ENCODE measurements around the gene CCDC32.
"Not testable (repeated sequence)": the region's sequence is repeated elsewhere in the genome, so short reads cannot be mapped to it uniquely, and the experiment has no call there.

CCDC32 gene

DNA sequence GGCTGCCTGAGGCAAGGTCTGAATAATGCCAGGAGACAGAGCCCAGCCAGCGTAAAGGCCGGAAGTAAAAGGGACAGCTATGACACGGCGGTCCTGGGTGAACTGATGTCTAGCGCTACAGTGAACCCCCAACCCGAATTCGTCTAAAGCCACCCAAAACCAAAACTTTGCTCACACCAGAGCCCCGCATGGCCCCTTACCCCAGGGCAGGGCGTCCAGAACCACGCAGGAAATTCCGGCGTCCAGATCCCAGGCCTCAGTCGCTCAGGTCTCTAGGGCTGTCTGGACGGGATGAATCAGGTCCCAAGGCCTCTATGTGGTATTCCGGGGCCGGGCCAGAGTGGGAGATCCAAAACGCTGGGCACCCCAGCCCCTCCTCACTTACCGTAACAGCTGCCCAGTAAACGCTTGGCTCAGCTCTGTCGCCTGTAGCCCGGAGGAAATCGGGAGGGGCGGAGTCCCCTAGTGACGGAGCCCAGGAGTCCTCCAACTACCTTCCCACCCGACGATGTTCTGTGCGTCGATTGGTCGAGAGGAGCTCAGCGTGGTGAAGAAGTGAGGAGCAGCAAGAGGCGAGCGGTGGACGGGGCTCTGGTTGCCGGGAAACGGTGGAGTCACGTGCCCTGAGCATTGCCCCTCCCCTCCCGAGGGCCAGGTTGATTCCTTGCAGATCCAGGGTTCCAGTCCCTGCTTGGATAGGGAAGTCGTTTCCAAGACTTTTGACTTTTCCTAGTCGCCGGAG lies at the start of gene CCDC32:
Gene CCDC32 (minus strand): TSS at position 452 of the 742 bp plus-strand sequence. CDS start 2,027 bp downstream, outside the sequence.
- FAIRE-seq = peak; percentile 98

GRCh38 chr15:40613080-40613479 lies 48.2 kb upstream of the CCDC32 start:
- no peak for FAIRE-seq

DNA sequence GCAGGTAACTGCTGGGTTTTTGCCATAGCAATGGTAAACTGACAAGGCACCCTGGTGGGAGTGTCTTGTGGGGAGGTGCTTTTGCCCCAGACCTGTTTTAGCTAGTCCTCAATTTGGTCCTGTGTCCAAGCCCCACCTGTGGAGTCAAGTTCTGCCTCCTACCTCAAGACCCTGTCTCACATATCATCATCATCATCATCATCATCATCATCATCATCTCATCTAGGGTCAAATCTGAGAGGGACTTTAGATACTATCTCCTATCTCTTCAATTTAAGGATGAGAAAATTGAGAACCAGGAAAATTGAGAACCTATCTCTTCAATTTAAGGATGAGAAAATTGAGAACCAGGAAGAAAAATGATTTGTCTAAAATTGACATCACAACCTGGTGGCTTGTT lies 39.1 kb upstream of the CCDC32 start:
- no peak for FAIRE-seq

DNA sequence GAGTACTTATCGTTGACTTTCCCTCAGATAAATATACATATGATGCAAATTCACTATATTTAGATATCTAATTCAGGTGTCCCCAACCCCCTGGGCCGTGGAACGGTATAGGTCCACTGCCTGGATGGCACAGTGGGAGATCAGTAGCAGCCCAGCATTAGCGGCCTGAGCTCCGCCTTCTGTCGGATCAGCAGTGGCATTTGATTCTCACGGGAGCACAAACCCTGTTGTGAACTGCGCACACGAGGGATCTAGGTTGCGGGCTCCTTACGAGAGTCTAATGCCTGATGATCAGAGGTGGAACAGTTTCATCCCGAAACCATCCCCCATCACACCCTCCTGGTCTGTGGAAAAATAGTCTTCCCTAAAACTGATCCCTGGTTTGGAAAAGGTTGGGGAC lies 36.1 kb upstream of the CCDC32 start:
- FAIRE-seq = no peak

- FAIRE-seq = no peak
Measured at GRCh38 chr15:40598672-40599071, 33.8 kb upstream of the CCDC32 start.

GRCh38 chr15:40598126-40598525 lies 33.3 kb upstream of the CCDC32 start:
- no peak for FAIRE-seq

DNA sequence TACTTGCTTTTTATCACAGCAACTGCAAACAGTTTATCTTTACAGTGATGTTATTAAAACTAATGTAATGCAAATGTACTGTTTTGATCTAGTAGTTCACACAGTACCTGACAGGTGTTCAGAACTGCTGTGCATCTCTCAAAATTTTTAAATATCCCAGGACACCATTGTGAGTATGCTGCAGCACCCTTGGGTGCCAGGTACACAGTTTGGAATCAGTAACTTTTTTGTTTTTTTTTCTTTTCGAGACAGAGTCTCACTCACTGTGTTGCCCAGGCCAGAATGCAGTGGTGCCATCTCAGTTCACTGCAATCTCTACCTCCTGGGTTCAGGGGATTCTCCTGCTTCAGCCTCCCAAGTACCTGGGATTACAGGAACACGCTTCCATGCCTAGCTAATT lies 32.2 kb upstream of the CCDC32 start:
- FAIRE-seq = no peak

DNA sequence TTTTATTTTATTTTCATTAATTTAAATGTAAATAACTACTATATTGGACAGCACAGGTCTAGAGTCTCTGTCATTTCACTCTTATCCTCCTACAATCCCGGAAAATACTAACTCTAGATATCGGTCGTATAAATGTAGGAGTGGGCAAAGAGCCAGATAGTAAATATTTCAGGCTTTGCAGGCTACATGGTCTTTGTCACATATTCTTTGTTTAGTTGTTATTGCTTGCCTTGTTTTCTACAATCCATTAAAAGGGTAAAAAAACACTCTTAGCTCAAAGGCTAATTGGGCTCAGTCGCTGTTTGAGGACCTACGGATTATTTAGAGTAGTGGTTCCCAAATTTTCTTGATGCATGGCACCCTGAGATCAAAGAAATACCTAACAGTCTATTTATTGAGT lies 30.9 kb upstream of the CCDC32 start:
- FAIRE-seq = no peak

GRCh38 chr15:40595219-40595618 lies 30.4 kb upstream of the CCDC32 start:
- FAIRE-seq = no peak

- FAIRE-seq = no peak
Measured at GRCh38 chr15:40594429-40594836, 29.6 kb upstream of the CCDC32 start.

DNA sequence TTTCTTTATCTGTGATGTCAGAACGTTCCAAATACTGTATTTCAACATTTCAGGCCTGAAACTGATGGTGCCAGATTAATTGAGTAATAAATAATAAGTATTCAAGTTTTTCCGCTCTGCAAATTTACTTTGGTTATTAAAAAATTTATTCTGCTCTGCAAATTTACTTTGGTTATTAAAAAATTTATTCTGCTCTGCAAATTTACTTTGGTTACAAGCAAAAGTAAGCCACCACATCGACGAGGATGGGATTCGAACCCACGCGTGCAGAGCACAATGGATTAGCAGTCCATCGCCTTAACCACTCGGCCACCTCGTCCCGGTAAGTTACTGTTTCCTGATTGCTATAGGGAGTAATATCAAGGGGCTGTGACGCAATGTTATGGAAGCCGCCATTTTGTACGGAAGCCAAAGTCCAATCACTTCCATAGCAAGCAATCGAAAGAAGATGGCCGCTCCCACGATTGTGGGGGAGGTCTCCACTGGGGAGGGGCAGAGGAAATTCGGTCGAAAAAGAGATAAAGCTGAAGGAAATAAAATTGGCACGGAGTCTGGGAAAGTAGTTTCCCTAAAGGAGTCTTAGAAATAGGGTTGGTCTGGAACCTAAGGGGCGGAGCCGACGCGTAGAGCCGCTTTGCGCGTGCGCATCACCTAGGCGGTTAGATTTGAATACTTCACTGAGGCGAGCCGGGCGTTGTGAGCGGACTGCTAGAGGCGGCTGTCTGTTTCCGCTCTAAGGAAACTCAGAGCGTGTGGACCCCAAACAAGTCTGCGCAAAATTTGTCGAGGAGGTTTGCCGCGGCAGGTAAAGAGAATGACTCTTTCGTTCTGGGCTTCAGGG lies 29.0 kb upstream of the CCDC32 start, which contains the start of gene KNL1:
Gene KNL1 (plus strand): TSS at position 662 of the 841 bp plus-strand sequence. CDS start 8,683 bp downstream, outside the sequence.
- FAIRE-seq = peak; percentile 94

DNA sequence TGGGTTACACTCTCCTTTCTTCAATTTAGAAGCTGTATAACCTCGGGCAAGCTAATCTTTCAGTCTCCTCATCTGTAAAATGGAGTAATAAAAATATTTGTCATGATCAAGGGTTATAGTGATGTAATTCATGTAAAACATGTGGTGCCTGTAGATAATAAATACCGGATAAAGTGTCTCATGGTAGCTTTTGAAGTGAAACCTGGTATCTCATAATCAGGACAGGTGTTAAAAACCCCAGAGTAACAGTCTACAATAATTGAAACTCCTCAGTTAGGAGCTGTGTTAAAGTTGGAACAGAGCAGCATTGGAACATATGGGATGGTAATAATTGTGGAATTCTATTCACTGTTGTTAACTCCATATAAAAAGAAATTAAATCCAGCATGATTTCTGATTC lies 28.3 kb upstream of the CCDC32 start:
- no peak for FAIRE-seq

GRCh38 chr15:40591389-40591788 lies 26.5 kb upstream of the CCDC32 start:
- FAIRE-seq = no peak

GRCh38 chr15:40590667-40591050 lies 25.8 kb upstream of the CCDC32 start:
- no peak for FAIRE-seq

DNA sequence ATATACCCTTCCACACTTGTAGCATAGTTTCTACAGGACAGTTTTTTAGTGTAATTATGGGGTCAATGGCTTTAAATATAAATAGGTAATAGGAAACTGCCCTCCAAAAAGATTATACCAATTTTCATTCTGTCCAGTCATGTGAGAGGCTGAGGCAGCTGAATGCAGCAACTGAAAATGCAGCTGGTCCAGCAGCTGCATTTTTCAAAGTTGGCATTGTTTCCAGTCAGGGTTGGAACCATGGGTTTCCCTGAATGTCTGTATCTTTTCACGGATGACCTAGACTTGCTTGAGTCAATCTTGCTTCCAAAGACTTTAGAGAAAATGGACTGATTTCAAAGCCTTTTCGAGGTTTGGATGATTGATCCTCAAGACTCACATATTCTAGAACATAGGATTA lies 19.3 kb upstream of the CCDC32 start:
- no peak for FAIRE-seq

GRCh38 chr15:40582726-40583246 lies 17.9 kb upstream of the CCDC32 start:
- FAIRE-seq = no peak

DNA sequence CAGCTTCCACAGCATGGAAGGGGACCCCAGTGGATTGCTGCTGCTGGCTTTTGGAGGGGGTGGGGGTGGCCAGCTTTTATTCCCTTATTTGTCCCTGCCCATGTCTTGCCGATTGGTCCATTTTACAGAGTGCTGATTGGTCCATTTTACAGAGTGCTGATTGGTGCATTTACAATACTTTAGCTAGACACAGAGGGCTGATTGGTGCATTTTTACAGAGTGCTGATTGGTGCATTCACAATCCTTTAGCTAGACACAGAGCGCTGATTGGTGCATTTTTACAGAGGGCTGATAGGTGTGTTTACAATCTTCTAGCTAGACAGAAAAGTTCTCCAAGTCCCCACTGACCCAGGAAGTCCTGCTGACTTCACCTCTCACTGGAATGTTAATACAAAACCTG lies 17.0 kb upstream of the CCDC32 start:
- FAIRE-seq = not testable (repeated sequence)

DNA sequence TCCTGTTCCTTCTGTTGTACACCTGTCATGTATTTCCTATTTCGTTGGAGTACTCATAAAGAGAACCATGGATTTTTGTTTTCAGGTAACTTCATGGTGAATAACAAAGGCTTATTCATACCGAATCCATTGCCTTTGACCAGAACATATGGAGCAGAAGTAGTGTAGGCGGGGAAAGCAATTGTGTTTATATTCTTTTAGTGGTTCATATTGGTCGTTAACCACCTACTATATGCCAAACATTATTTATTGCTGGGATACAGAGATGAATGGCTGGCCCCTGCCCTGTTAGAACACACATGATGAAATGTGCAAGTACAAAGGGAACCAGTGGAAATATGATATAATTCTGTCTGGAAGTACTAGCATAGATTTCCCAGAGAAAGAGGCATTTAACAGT lies 14.1 kb upstream of the CCDC32 start:
- FAIRE-seq = no peak

DNA sequence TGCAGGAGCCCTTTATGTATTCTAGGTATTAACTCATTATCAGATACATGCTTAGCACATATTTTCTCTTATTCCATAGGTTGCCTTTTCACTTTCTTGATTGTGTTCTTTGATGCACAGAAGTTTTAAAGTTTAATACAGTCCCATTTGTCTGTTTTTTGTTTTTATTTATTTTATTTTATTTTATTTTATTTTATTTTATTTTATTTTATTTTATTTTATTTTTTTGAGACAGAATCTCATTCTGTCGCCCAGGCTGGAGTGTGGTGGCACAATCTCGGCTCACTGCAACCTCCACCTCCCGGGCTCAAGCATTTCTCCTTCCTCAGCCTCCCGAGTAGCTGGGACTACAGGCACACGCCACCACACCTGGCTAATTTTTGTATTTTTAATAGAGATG lies 12.1 kb upstream of the CCDC32 start:
- FAIRE-seq = not testable (repeated sequence)

DNA sequence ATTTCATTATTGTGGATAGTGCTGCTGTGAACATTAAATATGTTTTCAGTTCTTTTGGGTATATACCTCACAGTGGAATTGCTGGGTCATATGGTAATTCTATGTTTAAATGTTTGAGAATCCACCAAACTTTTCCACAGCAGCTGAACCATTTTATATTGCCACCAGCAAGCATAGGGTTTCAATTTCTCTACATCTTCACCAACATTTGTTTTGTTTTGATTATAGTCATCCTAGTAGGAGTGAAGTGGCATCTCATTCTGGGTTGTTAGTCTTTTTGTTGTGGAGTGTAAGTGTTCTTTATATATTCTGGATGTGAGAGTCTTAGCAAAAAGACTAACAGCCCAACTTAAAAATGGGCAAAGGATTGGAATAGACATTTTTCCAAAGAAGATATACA lies 10.3 kb upstream of the CCDC32 start:
- no peak for FAIRE-seq

- FAIRE-seq = peak; percentile 86
Measured at GRCh38 chr15:40569129-40569953, 4.5 kb upstream of the CCDC32 start, which contains the start of gene RPUSD2. TSS of gene RPUSD2 (plus strand) at chr15:40569299. CDS start at chr15:40569338, 39 bp downstream.

DNA sequence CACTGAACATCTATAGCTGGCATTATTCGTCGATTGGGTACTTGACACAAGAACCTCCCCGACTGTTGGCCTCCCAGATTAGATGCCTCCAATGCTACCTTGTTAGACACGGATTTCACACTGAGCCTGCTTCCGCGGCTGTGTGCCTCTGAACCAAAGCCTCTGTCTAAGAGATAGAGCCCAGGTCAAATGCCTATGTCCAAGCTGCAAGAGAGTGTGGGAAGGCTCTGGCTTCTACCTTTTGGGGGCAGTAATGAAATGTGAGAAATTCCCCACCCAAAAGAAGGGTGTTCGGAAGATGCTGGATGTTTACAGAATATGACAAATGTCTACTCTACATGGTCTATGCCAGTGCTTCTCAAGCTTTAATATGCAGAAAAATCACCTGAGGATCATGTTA lies 2.3 kb upstream of the CCDC32 start:
- peak; percentile 6 for FAIRE-seq

All from G401.6 (cell line).